Upper lobe of left lung (tissue), 4 donors: ENCODE data around the gene GNAS.

ENCODE experiments used
- POLR2A ChIP-seq, 4 donors: fragments of 450-650 bp; IDR thresholded peaks; one replicate each; pipeline ENCODE4 v1.5.1; 2016 to 2017; ENCODE audit warnings: antibody characterized with exemption in 4 of 4, mild to moderate bottlenecking in 2 of 4
- TF ChIP-seq, protein P1 (sequence below), 6 experiments: fragments of 450-650 bp in 4 of 6; fragments of 200-600 bp in 2 of 6; sonication (generic) in 2 of 6; IDR thresholded peaks; one replicate each; pipeline ENCODE4 v1.5.1; 2016 to 2019; ENCODE audit warnings: antibody characterized with exemption in 6 of 6

DNA sequence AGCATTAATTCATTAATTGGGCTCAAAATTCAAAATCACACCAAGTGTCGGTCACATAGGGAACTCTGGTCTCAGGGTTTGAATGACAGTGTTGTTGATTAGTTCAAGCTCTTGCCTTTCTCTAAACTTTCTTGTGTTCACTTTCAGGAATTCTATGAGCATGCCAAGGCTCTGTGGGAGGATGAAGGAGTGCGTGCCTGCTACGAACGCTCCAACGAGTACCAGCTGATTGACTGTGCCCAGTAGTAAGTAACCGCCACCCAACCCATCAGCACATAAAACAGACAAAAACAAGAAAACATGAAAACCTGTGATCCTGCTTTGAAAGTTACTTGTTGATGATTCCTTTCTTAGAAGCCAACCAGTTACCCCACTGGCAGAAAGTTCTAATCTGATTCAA lies 52.7 kb downstream of the GNAS start:
- TF ChIP-seq, protein P1, sequence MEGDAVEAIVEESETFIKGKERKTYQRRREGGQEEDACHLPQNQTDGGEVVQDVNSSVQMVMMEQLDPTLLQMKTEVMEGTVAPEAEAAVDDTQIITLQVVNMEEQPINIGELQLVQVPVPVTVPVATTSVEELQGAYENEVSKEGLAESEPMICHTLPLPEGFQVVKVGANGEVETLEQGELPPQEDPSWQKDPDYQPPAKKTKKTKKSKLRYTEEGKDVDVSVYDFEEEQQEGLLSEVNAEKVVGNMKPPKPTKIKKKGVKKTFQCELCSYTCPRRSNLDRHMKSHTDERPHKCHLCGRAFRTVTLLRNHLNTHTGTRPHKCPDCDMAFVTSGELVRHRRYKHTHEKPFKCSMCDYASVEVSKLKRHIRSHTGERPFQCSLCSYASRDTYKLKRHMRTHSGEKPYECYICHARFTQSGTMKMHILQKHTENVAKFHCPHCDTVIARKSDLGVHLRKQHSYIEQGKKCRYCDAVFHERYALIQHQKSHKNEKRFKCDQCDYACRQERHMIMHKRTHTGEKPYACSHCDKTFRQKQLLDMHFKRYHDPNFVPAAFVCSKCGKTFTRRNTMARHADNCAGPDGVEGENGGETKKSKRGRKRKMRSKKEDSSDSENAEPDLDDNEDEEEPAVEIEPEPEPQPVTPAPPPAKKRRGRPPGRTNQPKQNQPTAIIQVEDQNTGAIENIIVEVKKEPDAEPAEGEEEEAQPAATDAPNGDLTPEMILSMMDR (IDR thresholded peaks at IDR 0.05), result no peak
- TF ChIP-seq POLR2A (IDR thresholded peaks at IDR 0.05), result no peak
